Upper lobe of left lung (tissue), 4 donors: ENCODE results near the gene ATP2B1.

Experiments
- CTCF ChIP-seq, 6 experiments: fragments of 450-650 bp in 4 of 6; fragments of 200-600 bp in 2 of 6; sonication (generic) in 2 of 6; IDR thresholded peaks; one replicate each; pipeline ENCODE4 v1.5.1; 2016 to 2019; ENCODE audit warnings: antibody characterized with exemption in 6 of 6
- POLR2A ChIP-seq, 4 donors: fragments of 450-650 bp; IDR thresholded peaks; one replicate each; pipeline ENCODE4 v1.5.1; 2016 to 2017; ENCODE audit warnings: antibody characterized with exemption in 4 of 4, mild to moderate bottlenecking in 2 of 4

DNA sequence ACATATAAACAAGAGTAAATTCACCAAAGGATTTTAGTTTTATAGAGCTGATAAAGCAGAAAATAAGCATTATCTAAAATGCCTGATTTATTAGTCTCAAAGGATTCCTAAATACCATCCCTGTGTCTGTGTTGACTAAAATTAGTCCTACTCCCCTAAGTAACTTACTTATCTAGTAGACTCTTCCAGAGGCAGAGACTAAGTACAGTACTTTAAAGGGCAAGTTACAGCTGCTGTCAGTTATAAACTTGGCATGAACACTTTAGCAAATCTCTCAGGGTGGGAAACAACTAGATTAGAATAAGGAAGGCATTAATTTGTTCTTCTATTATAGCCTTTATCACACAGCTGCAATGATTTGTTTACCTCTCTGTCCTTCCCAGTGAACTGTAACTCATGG is 46.0 kb downstream of the ATP2B1 start:
- TF ChIP-seq POLR2A (IDR thresholded peaks at IDR 0.05) (no peak), CTCF (IDR thresholded peaks at IDR 0.05) (no peak)
